ENCODE results near the gene FIGN. TPM values are rescaled to one million over a fixed set of nuclear protein-coding genes. Genes with fewer than 3 reads are reported as not detected.

The FIGN gene
- total RNA-seq, 4 donors from 2014 or later, result 12.3 to 17.7 (median 14.2) TPM

GRCh38 chr2:163552758-163553157 lies 183.1 kb downstream of the FIGN start:
- H3K36me3 ChIP-seq, result no peaks in the 10 kb centered on the region
- WGBS, 2 donors, result 79 to 81% methylated on average over 2 of the region's 2 CpGs
- H3K27me3 ChIP-seq, result no peaks in the 10 kb centered on the region
- peaks cover 0 to 12% (median 0%) of the 10 kb centered on the region in 4 donors for H3K4me1 ChIP-seq
- TF ChIP-seq EP300 (IDR thresholded peaks at IDR 0.05) (no peak), CTCF (IDR thresholded peaks at IDR 0.05) (no peak), POLR2A (IDR thresholded peaks at IDR 0.05) (no peak)
- no peaks in the 10 kb centered on the region for H3K9me3 ChIP-seq
- H3K27ac ChIP-seq, result peak overlapping the region in 3 of 4 donors; percentile 18 to 77 (median 67)
- no peak overlapping the region for H3K4me3 ChIP-seq
- DNase-seq (ENCODE audit: low spot score in 2 of 2), result no peak

GRCh38 chr2:163551616-163552373 lies 184.0 kb downstream of the FIGN start:
- TF ChIP-seq EP300 (IDR thresholded peaks at IDR 0.05) (peak in 1 of 2 donors; percentile 45), CTCF (IDR thresholded peaks at IDR 0.05) (no peak)
- H3K27me3 ChIP-seq, result no peaks in the 10 kb centered on the region
- H3K4me1 ChIP-seq, result peaks cover 0 to 12% (median 0%) of the 10 kb centered on the region in 4 donors
- no peaks in the 10 kb centered on the region for H3K9me3 ChIP-seq
- H3K36me3 ChIP-seq, result no peaks in the 10 kb centered on the region
- peak overlapping the region in 3 of 4 donors; percentile 18 to 77 (median 67) for H3K27ac ChIP-seq
- no peak overlapping the region for H3K4me3 ChIP-seq
- no peak for DNase-seq (ENCODE audit: low spot score in 2 of 2)
- 51 to 58% methylated on average over 3 of the region's 3 CpGs for WGBS, 2 donors

GRCh38 chr2:163548970-163549369 lies 186.8 kb downstream of the FIGN start:
- 92 to 97% methylated on average over 3 of the region's 3 CpGs for WGBS, 2 donors
- no peak overlapping the region for H3K4me3 ChIP-seq
- TF ChIP-seq POLR2A (IDR thresholded peaks at IDR 0.05) (no peak), CTCF (IDR thresholded peaks at IDR 0.05) (no peak), EP300 (IDR thresholded peaks at IDR 0.05) (no peak)

More at GRCh38 chr2:163548970-163549369, 186.8 kb downstream of the FIGN start:
- Histone ChIP-seq H3K27me3 (no peaks in the 10 kb centered on the region), H3K9me3 (peaks cover 0 to 4% (median 0%) of the 10 kb centered on the region in 4 donors), H3K4me1 (peaks cover 0 to 12% (median 0%) of the 10 kb centered on the region in 4 donors), H3K27ac (no peak overlapping the region), H3K36me3 (no peaks in the 10 kb centered on the region)
- no peak for DNase-seq (ENCODE audit: low spot score in 2 of 2)
